NCI-H748 treated with DMSO at 0.1 percent for 48 hours (cell line): ENCODE data around the gene PRKCG.
"Not testable (repeated sequence)": the region's sequence is repeated elsewhere in the genome, so short reads cannot be mapped to it uniquely, and the experiment has no call there.

Source experiments
- DNase-seq: peaks from one replicate; lab custom pipeline; 2025; lab: John Stamatoyannopoulos, UW

PRKCG gene

GRCh38 chr19:53944933-53945332 is 62.9 kb downstream of the PRKCG start:
- DNase-seq, result no peak

DNA sequence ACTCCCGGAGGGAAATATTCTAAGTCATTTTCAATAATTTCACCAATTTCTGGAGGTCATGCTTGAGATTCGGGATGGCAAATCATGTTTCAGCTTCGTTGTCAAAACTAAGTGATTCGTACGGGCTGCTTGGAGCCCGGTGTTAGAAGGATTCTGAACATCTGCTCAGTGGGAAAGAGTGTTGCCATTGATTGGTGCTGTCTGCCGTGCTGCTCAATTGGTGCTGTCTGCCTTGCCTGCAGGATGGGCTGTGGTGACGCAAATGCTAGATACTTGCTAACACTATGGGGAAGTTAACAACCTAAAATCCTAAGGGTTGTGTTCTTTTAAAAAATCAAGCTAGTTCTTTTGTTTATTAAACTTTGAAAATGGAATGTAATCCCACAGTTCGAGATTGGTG is 63.4 kb downstream of the PRKCG start:
- DNase-seq, result no peak

- DNase-seq, result no peak
Measured at GRCh38 chr19:53945998-53946397, 64.0 kb downstream of the PRKCG start.

GRCh38 chr19:53947624-53948023 is 65.6 kb downstream of the PRKCG start:
- no peak for DNase-seq

DNA sequence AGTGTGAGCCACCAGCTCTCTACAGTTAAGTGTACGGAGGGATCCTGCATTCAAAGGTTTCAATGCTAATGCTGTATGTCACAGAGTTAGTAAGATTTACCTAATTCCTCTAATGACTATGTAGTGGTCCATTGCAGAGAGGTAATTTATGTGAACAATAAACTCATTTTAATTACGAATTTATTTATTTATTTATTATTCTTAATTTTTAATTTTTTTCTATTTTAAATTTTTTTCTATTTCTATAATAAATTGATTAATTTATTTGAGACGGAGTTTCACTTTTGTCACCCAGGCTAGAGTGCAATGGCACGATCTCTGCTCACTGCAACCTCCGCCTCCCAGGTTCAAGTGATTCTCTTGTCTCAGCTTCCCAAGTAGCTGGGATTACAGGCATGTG is 66.6 kb downstream of the PRKCG start:
- DNase-seq, result not testable (repeated sequence)

- no peak for DNase-seq
Measured at GRCh38 chr19:53951436-53951835, 69.4 kb downstream of the PRKCG start.

DNA sequence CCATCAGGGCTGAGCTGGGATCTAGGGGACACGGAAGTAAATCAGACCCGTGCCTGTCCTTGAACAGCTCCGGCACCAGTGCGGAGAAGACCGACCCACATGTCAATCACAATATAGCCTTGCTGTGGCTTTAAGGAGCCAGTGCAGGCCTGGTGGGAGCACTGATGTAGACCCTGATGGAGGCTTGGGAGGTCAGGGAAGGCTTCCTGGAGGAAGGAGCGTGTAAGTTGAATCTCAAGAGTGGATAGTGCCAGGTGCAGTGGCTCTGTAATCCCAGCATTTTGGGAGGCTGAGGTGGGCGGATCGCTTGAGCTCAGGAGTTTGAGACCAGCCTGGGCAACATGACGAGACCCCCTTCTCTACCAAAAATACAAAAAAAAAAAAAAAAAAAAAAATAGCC is 70.0 kb downstream of the PRKCG start:
- no peak for DNase-seq

- no peak for DNase-seq
Measured at GRCh38 chr19:53953383-53953782, 71.4 kb downstream of the PRKCG start.
